ENCODE measurements around the gene SLIT1.

Gene SLIT1

GRCh38 chr10:97065686-97066660 lies 119.8 kb downstream of the SLIT1 start:
- Histone ChIP-seq H3K4me3 (ENCODE audit: low read depth, low read length, poor library complexity, severe bottlenecking) (no peak overlapping the region), H3K27me3 (ENCODE audit: insufficient read depth, low read length) (no peaks in the 10 kb centered on the region), H3K9me3 (ENCODE audit: low read length) (no peaks in the 10 kb centered on the region), H4K20me1 (ENCODE audit: insufficient read depth, low read length) (no peaks in the 10 kb centered on the region), H3K79me2 (ENCODE audit: insufficient read depth, low read length) (no peaks in the 10 kb centered on the region), H3K9me2 (ENCODE audit: low read depth, low read length) (no peaks in the 10 kb centered on the region), H3K27ac (ENCODE audit: low read depth, low read length, poor library complexity, severe bottlenecking) (no peak overlapping the region), H3F3A (ENCODE audit: insufficient read depth, low read length) (no peaks in the 10 kb centered on the region), H3K36me3 (ENCODE audit: insufficient read depth, low read length) (no peaks in the 10 kb centered on the region), H2AFZ (ENCODE audit: low read length) (no peak overlapping the region), H3K4me1 (ENCODE audit: insufficient read depth, low read length, severe bottlenecking) (no peaks in the 10 kb centered on the region), H3K4me2 (ENCODE audit: low read length) (no peak overlapping the region), H3K9ac (ENCODE audit: low read length) (no peak overlapping the region)
- TF ChIP-seq CTCF (IDR thresholded peaks at IDR 0.05; ENCODE audit: low read length): no peak
- TF ChIP-seq EZH2 (IDR thresholded peaks at IDR 0.05; ENCODE audit: borderline replicate concordance, low read length): no peak

- Histone ChIP-seq H3K27me3 (ENCODE audit: insufficient read depth, low read length) (no peaks in the 10 kb centered on the region), H3K4me1 (ENCODE audit: insufficient read depth, low read length, severe bottlenecking) (no peaks in the 10 kb centered on the region), H3K9me2 (ENCODE audit: low read depth, low read length) (no peaks in the 10 kb centered on the region), H3K27ac (ENCODE audit: low read depth, low read length, poor library complexity, severe bottlenecking) (no peak overlapping the region), H3K4me3 (ENCODE audit: low read depth, low read length, poor library complexity, severe bottlenecking) (no peak overlapping the region), H3K4me2 (ENCODE audit: low read length) (no peak overlapping the region), H4K20me1 (ENCODE audit: insufficient read depth, low read length) (no peaks in the 10 kb centered on the region), H3K9me3 (ENCODE audit: low read length) (no peaks in the 10 kb centered on the region), H3K9ac (ENCODE audit: low read length) (no peak overlapping the region), H3K79me2 (ENCODE audit: insufficient read depth, low read length) (no peaks in the 10 kb centered on the region), H3K36me3 (ENCODE audit: insufficient read depth, low read length) (no peaks in the 10 kb centered on the region), H3F3A (ENCODE audit: insufficient read depth, low read length) (no peaks in the 10 kb centered on the region), H2AFZ (ENCODE audit: low read length) (no peak overlapping the region)
- TF ChIP-seq CTCF (IDR thresholded peaks at IDR 0.05; ENCODE audit: low read length) (no peak), EZH2 (IDR thresholded peaks at IDR 0.05; ENCODE audit: borderline replicate concordance, low read length) (no peak)
Observed at GRCh38 chr10:97065128-97065527, 120.6 kb downstream of the SLIT1 start.

GRCh38 chr10:97063983-97064837 lies 121.5 kb downstream of the SLIT1 start:
- H3K79me2 ChIP-seq (ENCODE audit: insufficient read depth, low read length): no peaks in the 10 kb centered on the region
- no peak overlapping the region for H3K4me3 ChIP-seq (ENCODE audit: low read depth, low read length, poor library complexity, severe bottlenecking)
- no peak overlapping the region for H3K27ac ChIP-seq (ENCODE audit: low read depth, low read length, poor library complexity, severe bottlenecking)
- no peaks in the 10 kb centered on the region for H3K36me3 ChIP-seq (ENCODE audit: insufficient read depth, low read length)
- no peaks in the 10 kb centered on the region for H3K4me1 ChIP-seq (ENCODE audit: insufficient read depth, low read length, severe bottlenecking)
- no peaks in the 10 kb centered on the region for H3K9me3 ChIP-seq (ENCODE audit: low read length)
- no peaks in the 10 kb centered on the region for H3K9me2 ChIP-seq (ENCODE audit: low read depth, low read length)
- H3K4me2 ChIP-seq (ENCODE audit: low read length): no peak overlapping the region
- TF ChIP-seq CTCF (IDR thresholded peaks at IDR 0.05; ENCODE audit: low read length) (no peak), EZH2 (IDR thresholded peaks at IDR 0.05; ENCODE audit: borderline replicate concordance, low read length) (no peak)
- no peaks in the 10 kb centered on the region for H3K27me3 ChIP-seq (ENCODE audit: insufficient read depth, low read length)
- no peaks in the 10 kb centered on the region for H4K20me1 ChIP-seq (ENCODE audit: insufficient read depth, low read length)
- no peaks in the 10 kb centered on the region for H3F3A ChIP-seq (ENCODE audit: insufficient read depth, low read length)
- H3K9ac ChIP-seq (ENCODE audit: low read length): no peak overlapping the region
- H2AFZ ChIP-seq (ENCODE audit: low read length): no peak overlapping the region
